Endodermal cell (in vitro differentiated cells): ENCODE measurements around the gene TUBB4A. TPM values are rescaled to one million over a fixed set of nuclear protein-coding genes. Genes with fewer than 3 reads are reported as not detected.

ENCODE experiments used
- DNase-seq: peaks from one replicate; pipeline ENCODE4 v3.0.0-alpha.2; 2017
- H3K27ac ChIP-seq: 2 replicates; pipeline ENCODE4 v1.5.1; 2013; ENCODE audit warnings: mild to moderate bottlenecking, low read depth, low read length, moderate library complexity
- H3K27me3 ChIP-seq: 2 replicates; pipeline ENCODE4 v1.6.1; 2013; ENCODE audit warnings: mild to moderate bottlenecking, low read length, moderate library complexity; ENCODE audit not compliant: insufficient read depth, control insufficient read depth, poor library complexity, severe bottlenecking
- H3K36me3 ChIP-seq: 2 replicates; pipeline ENCODE4 v1.7.0; 2013; ENCODE audit warnings: mild to moderate bottlenecking, low read length, moderate library complexity; ENCODE audit not compliant: control insufficient read depth, insufficient read depth
- H3K4me1 ChIP-seq: one replicate; pipeline ENCODE4 v1.7.0; 2013; ENCODE audit warnings: low read length; ENCODE audit not compliant: control insufficient read depth, insufficient read depth
- H3K4me3 ChIP-seq: 2 replicates; pipeline ENCODE4 v1.5.1; 2013; ENCODE audit warnings: mild to moderate bottlenecking, low read length, moderate library complexity
- H3K9ac ChIP-seq: 2 replicates; pipeline ENCODE4 v1.6.1; 2013; ENCODE audit warnings: mild to moderate bottlenecking, low read length, moderate library complexity; ENCODE audit not compliant: poor library complexity, severe bottlenecking; ENCODE audit errors: extremely low read depth
- H3K9me3 ChIP-seq: 2 replicates; pipeline ENCODE4 v1.6.1; 2013; ENCODE audit warnings: mild to moderate bottlenecking, low read length, moderate library complexity; ENCODE audit not compliant: control insufficient read depth
- H3K27ac Mint-ChIP-seq: 2 replicates; pipeline ENCODE4 v1.8.0; 2020; ENCODE audit warnings: mixed read lengths
- H3K27me3 Mint-ChIP-seq: 2 replicates; pipeline ENCODE4 v1.8.0; 2021; ENCODE audit warnings: mild to moderate bottlenecking, mixed read lengths; ENCODE audit not compliant: insufficient read depth
- H3K36me3 Mint-ChIP-seq: 2 replicates; pipeline ENCODE4 v1.8.0; 2020; ENCODE audit warnings: low read depth, mixed read lengths
- H3K4me1 Mint-ChIP-seq: 2 replicates; pipeline ENCODE4 v1.8.0; 2020; ENCODE audit warnings: mixed read lengths
- H3K4me3 Mint-ChIP-seq: 2 replicates; pipeline ENCODE4 v1.8.0; 2020; ENCODE audit warnings: mild to moderate bottlenecking, moderate library complexity, mixed read lengths
- H3K9me3 Mint-ChIP-seq: 2 replicates; pipeline ENCODE4 v1.8.0; 2020; ENCODE audit warnings: mild to moderate bottlenecking, mixed read lengths
- WGBS, 2 experiments: methylation state at CpG; one replicate each; pipeline versions ENCODE4 v1.1.5 to v1.1.7; 2013; ENCODE audit warnings: missing lambda C conversion rate in 2 of 2, mixed read lengths in 1 of 2; ENCODE audit not compliant: insufficient coverage in 1 of 2, insufficient read length in 1 of 2; 5-methylcytosine and 5-hydroxymethylcytosine counted together
- total RNA-seq, 2 donors: library from RNA; stranded (reverse); fragmentation: NEBNext Ultra II Directional in 1 of 2; extraction: Animal tissue kit (Norgen Biotek cat#: 25700) in 1 of 2; gene quantifications; 2 replicates in 1 of 2; 3 replicates in 1 of 2; pipeline ENCODE4 v1.2.1, GENCODE V29; 2021
- TF ChIP-seq, protein P1 (sequence below): fragments of 200-600 bp; sonication (generic); conservative IDR thresholded peaks from 2 replicates; pipeline ENCODE4 v1.5.0; 2021; ENCODE audit warnings: antibody characterized with exemption, mild to moderate bottlenecking

TUBB4A gene
- total RNA-seq, 2 donors from 2014 or later: 5.2 to 7.5 TPM

- Histone ChIP-seq H3K9me3 (peaks cover 25% of the 10 kb centered on the region), H3K36me3 (no peaks in the 10 kb centered on the region), H3K27ac (no peak overlapping the region), H3K4me3 (no peak overlapping the region), H3K9ac (no peak overlapping the region), H3K27me3 (peaks cover 21% of the 10 kb centered on the region), H3K4me1 (no peaks in the 10 kb centered on the region)
- TF ChIP-seq, protein P1, sequence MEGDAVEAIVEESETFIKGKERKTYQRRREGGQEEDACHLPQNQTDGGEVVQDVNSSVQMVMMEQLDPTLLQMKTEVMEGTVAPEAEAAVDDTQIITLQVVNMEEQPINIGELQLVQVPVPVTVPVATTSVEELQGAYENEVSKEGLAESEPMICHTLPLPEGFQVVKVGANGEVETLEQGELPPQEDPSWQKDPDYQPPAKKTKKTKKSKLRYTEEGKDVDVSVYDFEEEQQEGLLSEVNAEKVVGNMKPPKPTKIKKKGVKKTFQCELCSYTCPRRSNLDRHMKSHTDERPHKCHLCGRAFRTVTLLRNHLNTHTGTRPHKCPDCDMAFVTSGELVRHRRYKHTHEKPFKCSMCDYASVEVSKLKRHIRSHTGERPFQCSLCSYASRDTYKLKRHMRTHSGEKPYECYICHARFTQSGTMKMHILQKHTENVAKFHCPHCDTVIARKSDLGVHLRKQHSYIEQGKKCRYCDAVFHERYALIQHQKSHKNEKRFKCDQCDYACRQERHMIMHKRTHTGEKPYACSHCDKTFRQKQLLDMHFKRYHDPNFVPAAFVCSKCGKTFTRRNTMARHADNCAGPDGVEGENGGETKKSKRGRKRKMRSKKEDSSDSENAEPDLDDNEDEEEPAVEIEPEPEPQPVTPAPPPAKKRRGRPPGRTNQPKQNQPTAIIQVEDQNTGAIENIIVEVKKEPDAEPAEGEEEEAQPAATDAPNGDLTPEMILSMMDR: no peak
- Mint-ChIP-seq H3K36me3 (no peaks in the 10 kb centered on the region), H3K4me1 (peaks cover 8% of the 10 kb centered on the region), H3K27me3 (peaks cover 49% of the 10 kb centered on the region), H3K4me3 (peak overlapping the region; percentile 56), H3K9me3 (peaks cover 2% of the 10 kb centered on the region), H3K27ac (no peak overlapping the region)
- 44 to 68% methylated on average over 2 of the region's 2 CpGs for WGBS, 2 experiments
- no peak for DNase-seq
Measured at GRCh38 chr19:6529351-6529750, 27.2 kb upstream of the TUBB4A start.

DNA sequence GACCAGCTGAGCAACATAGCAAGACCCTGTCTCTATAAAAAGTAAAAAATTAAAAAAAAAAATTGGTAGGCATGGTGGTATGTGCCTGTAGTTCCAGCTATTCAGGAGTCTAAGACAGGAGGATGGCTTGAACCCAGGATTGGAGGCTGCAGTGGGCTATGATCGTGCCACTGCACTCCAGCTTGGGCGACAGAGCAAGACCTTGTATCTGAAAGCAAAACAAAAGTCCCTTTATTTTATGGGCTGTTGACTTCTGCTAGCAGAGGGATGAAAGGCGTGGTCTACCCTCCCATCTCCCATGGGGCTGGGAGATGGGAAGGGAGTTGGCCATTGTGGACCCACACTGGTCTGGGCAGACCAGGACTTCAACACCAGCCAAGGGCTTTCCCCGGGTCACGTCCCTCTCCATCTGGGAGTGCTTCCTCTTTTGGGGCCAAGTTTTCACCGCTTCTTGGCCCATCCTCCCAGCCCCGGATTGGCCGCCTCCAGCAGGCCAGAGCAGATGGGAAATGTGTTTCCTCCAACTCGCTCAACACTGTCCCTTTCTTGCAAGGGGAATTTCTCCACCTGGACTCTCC is 26.5 kb upstream of the TUBB4A start:
- Histone ChIP-seq H3K27ac (no peak overlapping the region), H3K4me3 (no peak overlapping the region), H3K4me1 (no peaks in the 10 kb centered on the region), H3K9me3 (peaks cover 25% of the 10 kb centered on the region), H3K27me3 (peaks cover 21% of the 10 kb centered on the region), H3K9ac (no peak overlapping the region), H3K36me3 (no peaks in the 10 kb centered on the region)
- no peak overlapping the region for H3K4me3 Mint-ChIP-seq
- peaks cover 2% of the 10 kb centered on the region for H3K9me3 Mint-ChIP-seq
- H3K4me1 Mint-ChIP-seq: peaks cover 8% of the 10 kb centered on the region
- DNase-seq: peak; percentile 71
- 52 to 73% methylated on average over 7 to 9 of the region's 9 CpGs for WGBS, 2 experiments
- peaks cover 42% of the 10 kb centered on the region for H3K27me3 Mint-ChIP-seq
- TF ChIP-seq, protein P1: no peak
- no peak overlapping the region for H3K27ac Mint-ChIP-seq
- no peaks in the 10 kb centered on the region for H3K36me3 Mint-ChIP-seq

- H3K4me3 Mint-ChIP-seq: no peak overlapping the region
- H3K27ac Mint-ChIP-seq: no peak overlapping the region
- no peak overlapping the region for H3K27ac ChIP-seq
Measured at GRCh38 chr19:6527893-6528543, 25.9 kb upstream of the TUBB4A start.

More at GRCh38 chr19:6527893-6528543, 25.9 kb upstream of the TUBB4A start:
- no peaks in the 10 kb centered on the region for H3K36me3 Mint-ChIP-seq
- Histone ChIP-seq H3K4me3 (no peak overlapping the region), H3K9me3 (peaks cover 25% of the 10 kb centered on the region), H3K27me3 (peaks cover 21% of the 10 kb centered on the region), H3K9ac (no peak overlapping the region), H3K36me3 (no peaks in the 10 kb centered on the region), H3K4me1 (no peaks in the 10 kb centered on the region)
- TF ChIP-seq, protein P1: no peak
- H3K4me1 Mint-ChIP-seq: peaks cover 8% of the 10 kb centered on the region
- DNase-seq: no peak
- peaks cover 40% of the 10 kb centered on the region for H3K27me3 Mint-ChIP-seq
- WGBS, 2 experiments: 85 to 86% methylated on average over 14 to 16 of the region's 17 CpGs
- H3K9me3 Mint-ChIP-seq: peaks cover 2% of the 10 kb centered on the region
